Measurements from ENCODE around the gene CACNA2D3.

The CACNA2D3 gene

DNA sequence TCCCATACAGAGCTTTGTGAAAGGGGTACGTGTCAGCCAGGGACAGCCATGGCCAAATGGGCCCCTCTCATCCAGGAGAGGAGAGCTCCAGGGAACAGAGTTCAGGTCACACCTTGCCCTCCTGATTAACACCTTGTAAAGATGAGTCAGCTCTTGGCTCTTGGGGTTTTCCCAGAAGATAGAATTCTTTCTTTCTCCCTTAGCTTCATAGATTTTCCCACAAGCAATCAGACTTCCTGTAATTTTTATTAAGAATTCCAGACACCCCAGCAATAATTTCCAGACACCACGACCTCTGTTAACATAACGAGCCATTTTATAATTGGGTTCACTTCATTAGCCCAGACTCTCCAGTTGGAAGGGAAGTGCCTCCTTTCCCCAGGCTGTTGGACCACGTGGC is 719.1 kb downstream of the CACNA2D3 start:
- no peaks in the 10 kb centered on the region for H3K4me1 ChIP-seq (ENCODE audit: control insufficient read depth, insufficient read depth, low read length)
- no peak for DNase-seq (ENCODE audit: low read depth)
- H3K9me3 ChIP-seq (ENCODE audit: control insufficient read depth, low read length) = no peaks in the 10 kb centered on the region
- H3K27me3 ChIP-seq (replicated peaks; ENCODE audit: control insufficient read depth, insufficient read depth, low read length) = peaks cover 6% of the 10 kb centered on the region
- H3K4me3 ChIP-seq (ENCODE audit: low read length) = no peak overlapping the region
- H3K36me3 ChIP-seq (ENCODE audit: control insufficient read depth, insufficient read depth, low read length, severe bottlenecking) = no peaks in the 10 kb centered on the region
- no peak overlapping the region for H3K9ac ChIP-seq (ENCODE audit: low read length)

DNA sequence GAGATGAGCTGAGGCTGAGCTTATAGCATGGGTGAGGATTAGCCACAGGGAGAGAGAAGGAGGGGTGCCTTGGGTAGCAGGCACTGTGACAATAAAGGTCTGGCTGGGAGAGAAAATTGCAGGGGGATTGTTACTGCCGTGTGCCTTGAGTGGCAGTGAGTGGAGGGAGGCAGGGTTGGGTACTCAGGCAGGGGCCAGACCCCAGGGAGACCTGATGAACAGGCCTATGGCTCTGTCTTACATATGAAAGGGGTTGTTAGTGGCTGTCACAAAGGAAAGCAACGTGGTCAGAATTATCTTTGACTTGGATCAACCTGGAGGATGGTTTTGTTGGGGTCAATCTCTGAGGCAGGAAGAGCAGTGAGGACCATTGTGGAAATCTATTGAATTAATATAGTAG is 721.0 kb downstream of the CACNA2D3 start:
- no peaks in the 10 kb centered on the region for H3K9me3 ChIP-seq (ENCODE audit: control insufficient read depth, low read length)
- H3K27me3 ChIP-seq (replicated peaks; ENCODE audit: control insufficient read depth, insufficient read depth, low read length) = peaks cover 6% of the 10 kb centered on the region
- no peak for DNase-seq (ENCODE audit: low read depth)
- H3K4me1 ChIP-seq (ENCODE audit: control insufficient read depth, insufficient read depth, low read length) = no peaks in the 10 kb centered on the region
- no peak overlapping the region for H3K9ac ChIP-seq (ENCODE audit: low read length)
- no peak overlapping the region for H3K4me3 ChIP-seq (ENCODE audit: low read length)
- no peaks in the 10 kb centered on the region for H3K36me3 ChIP-seq (ENCODE audit: control insufficient read depth, insufficient read depth, low read length, severe bottlenecking)

DNA sequence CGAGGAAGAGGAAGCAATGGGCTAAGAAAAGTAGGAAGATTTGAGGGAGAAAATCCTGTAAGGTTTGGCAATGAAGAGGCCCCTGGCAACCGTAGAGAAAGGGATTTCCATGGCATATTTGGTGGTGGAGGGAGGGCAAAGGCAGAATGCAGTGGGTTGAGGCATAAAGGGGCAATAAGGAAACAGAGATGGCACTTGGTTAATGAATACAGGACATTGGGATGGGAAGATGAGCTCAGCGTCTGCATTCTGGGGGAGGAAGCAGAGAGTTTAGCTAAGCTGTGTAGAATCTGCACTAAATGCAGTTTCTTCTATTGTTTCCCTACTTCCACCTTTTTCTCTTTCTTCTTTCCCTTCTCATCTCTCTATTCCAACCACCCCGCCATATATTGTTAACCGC is 721.9 kb downstream of the CACNA2D3 start:
- Histone ChIP-seq H3K9me3 (ENCODE audit: control insufficient read depth, low read length) (no peaks in the 10 kb centered on the region), H3K4me1 (ENCODE audit: control insufficient read depth, insufficient read depth, low read length) (no peaks in the 10 kb centered on the region), H3K4me3 (ENCODE audit: low read length) (no peak overlapping the region), H3K36me3 (ENCODE audit: control insufficient read depth, insufficient read depth, low read length, severe bottlenecking) (no peaks in the 10 kb centered on the region), H3K9ac (ENCODE audit: low read length) (no peak overlapping the region), H3K27me3 (replicated peaks; ENCODE audit: control insufficient read depth, insufficient read depth, low read length) (peaks cover 6% of the 10 kb centered on the region)
- no peak for DNase-seq (ENCODE audit: low read depth)

DNA sequence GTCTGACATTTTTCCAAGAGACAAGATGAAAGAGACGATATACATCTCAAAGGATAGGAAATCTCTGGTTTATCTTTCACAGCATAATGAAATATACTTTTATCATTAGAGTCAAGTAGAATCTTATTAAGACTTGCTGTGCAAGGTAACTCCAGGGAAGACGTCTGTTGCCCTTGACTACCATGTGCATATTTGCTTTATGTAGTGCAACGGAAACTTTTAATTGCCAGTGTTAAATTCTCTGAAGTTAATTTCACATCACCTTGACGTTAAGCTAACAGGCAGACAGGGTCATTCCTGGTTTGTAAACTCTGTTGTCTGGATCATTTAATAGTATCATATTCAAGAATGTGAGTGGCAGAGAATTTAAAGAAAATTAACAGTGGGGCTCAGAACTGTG is 722.7 kb downstream of the CACNA2D3 start:
- H3K4me3 ChIP-seq (ENCODE audit: low read length) = no peak overlapping the region
- H3K9me3 ChIP-seq (ENCODE audit: control insufficient read depth, low read length) = no peaks in the 10 kb centered on the region
- no peak for DNase-seq (ENCODE audit: low read depth)
- peaks cover 6% of the 10 kb centered on the region for H3K27me3 ChIP-seq (replicated peaks; ENCODE audit: control insufficient read depth, insufficient read depth, low read length)
- H3K9ac ChIP-seq (ENCODE audit: low read length) = no peak overlapping the region
- no peaks in the 10 kb centered on the region for H3K4me1 ChIP-seq (ENCODE audit: control insufficient read depth, insufficient read depth, low read length)
- no peaks in the 10 kb centered on the region for H3K36me3 ChIP-seq (ENCODE audit: control insufficient read depth, insufficient read depth, low read length, severe bottlenecking)

DNA sequence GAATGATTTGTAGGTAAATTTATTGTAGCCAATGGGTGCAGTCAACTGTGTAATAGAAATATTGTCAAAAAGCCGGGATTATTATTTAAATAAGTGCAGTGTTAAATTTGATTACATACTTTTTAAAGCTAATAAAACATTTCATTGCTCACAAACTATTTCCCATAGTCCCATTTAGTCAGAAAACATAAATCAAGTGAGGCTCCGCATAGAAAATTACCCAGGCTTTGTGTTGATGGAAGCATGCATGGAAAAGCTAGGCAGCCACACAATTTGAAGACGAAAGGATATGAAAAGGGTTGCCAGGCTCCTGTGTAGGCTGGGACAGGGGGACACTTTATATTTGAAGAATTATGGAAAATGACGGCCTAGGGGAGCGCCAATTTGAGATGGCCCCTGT is 723.2 kb downstream of the CACNA2D3 start:
- H3K27me3 ChIP-seq (replicated peaks; ENCODE audit: control insufficient read depth, insufficient read depth, low read length) = peaks cover 6% of the 10 kb centered on the region
- H3K4me1 ChIP-seq (ENCODE audit: control insufficient read depth, insufficient read depth, low read length) = no peaks in the 10 kb centered on the region
- no peak overlapping the region for H3K4me3 ChIP-seq (ENCODE audit: low read length)
- DNase-seq (ENCODE audit: low read depth) = no peak
- no peaks in the 10 kb centered on the region for H3K36me3 ChIP-seq (ENCODE audit: control insufficient read depth, insufficient read depth, low read length, severe bottlenecking)
- H3K9ac ChIP-seq (ENCODE audit: low read length) = no peak overlapping the region
- no peaks in the 10 kb centered on the region for H3K9me3 ChIP-seq (ENCODE audit: control insufficient read depth, low read length)

DNA sequence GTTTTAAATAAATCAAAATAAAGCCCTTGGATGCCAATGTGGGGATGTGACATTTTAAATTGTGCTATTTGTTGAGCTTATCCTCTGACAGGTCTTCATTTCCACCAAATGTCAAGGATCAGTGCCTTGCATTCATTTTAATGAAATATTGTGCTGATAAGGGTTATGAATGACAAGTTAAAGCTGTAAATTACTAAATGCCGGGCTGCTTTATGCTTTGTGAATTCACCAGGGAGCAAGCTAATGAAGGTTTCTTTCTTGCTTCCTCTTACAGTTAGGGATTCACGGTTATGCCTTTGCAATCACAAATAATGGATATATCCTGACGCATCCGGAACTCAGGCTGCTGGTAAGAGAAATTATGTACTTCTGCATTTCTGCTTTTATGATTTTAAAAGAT is 723.8 kb downstream of the CACNA2D3 start:
- no peaks in the 10 kb centered on the region for H3K4me1 ChIP-seq (ENCODE audit: control insufficient read depth, insufficient read depth, low read length)

DNA sequence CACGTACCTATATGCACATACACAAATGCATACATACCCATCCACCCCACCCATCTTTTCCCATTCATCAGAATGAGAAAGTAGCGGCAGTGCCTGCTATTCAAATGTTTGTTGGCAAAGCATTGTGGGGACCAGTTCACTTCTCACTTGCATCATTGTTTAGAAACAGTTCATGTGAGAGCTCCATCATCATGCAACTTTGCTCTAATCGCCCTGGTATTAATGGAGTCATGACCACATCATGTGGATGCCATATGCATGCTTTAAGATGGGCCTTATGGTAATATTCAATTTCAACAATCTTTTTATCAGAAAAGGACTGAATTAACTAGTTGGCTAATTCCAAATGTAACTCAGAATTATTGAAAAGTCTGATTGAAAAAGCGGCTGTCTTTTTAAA is 725.0 kb downstream of the CACNA2D3 start:
- H3K9ac ChIP-seq (ENCODE audit: low read length) = no peak overlapping the region
- H3K27me3 ChIP-seq (replicated peaks; ENCODE audit: control insufficient read depth, insufficient read depth, low read length) = peaks cover 6% of the 10 kb centered on the region
- H3K4me1 ChIP-seq (ENCODE audit: control insufficient read depth, insufficient read depth, low read length) = no peaks in the 10 kb centered on the region
- H3K36me3 ChIP-seq (ENCODE audit: control insufficient read depth, insufficient read depth, low read length, severe bottlenecking) = no peaks in the 10 kb centered on the region
- no peak for DNase-seq (ENCODE audit: low read depth)
- H3K4me3 ChIP-seq (ENCODE audit: low read length) = no peak overlapping the region
- H3K9me3 ChIP-seq (ENCODE audit: control insufficient read depth, low read length) = no peaks in the 10 kb centered on the region

More for the DNA sequence above, 723.8 kb downstream of the CACNA2D3 start:
- Histone ChIP-seq H3K4me3 (ENCODE audit: low read length) (no peak overlapping the region), H3K9ac (ENCODE audit: low read length) (no peak overlapping the region), H3K9me3 (ENCODE audit: control insufficient read depth, low read length) (no peaks in the 10 kb centered on the region), H3K36me3 (ENCODE audit: control insufficient read depth, insufficient read depth, low read length, severe bottlenecking) (no peaks in the 10 kb centered on the region), H3K27me3 (replicated peaks; ENCODE audit: control insufficient read depth, insufficient read depth, low read length) (peaks cover 6% of the 10 kb centered on the region)
- DNase-seq (ENCODE audit: low read depth) = no peak

DNA sequence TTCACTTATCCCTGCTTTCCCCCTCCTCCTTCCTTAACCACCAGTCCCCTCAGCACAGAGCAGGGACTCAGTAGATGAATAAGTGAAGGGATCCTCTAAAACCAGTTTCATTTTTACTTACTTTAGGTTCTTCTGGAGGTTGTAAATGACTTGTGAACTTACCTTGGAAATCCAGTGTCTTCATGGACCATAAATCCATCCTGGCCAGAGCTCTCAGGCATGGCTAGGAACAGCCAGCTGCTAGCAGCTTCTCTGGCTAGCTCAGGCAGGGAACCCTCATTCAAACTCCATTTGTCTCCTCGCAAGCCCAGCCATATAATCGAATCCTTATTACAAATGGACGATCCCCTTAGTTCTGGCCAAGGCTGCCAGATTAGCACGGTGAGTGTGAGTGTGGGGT is 727.0 kb downstream of the CACNA2D3 start:
- Histone ChIP-seq H3K4me1 (ENCODE audit: control insufficient read depth, insufficient read depth, low read length) (no peaks in the 10 kb centered on the region), H3K4me3 (ENCODE audit: low read length) (no peak overlapping the region), H3K36me3 (ENCODE audit: control insufficient read depth, insufficient read depth, low read length, severe bottlenecking) (no peaks in the 10 kb centered on the region), H3K27me3 (replicated peaks; ENCODE audit: control insufficient read depth, insufficient read depth, low read length) (no peaks in the 10 kb centered on the region), H3K9me3 (ENCODE audit: control insufficient read depth, low read length) (no peaks in the 10 kb centered on the region), H3K9ac (ENCODE audit: low read length) (no peak overlapping the region)
- DNase-seq (ENCODE audit: low read depth) = no peak

DNA sequence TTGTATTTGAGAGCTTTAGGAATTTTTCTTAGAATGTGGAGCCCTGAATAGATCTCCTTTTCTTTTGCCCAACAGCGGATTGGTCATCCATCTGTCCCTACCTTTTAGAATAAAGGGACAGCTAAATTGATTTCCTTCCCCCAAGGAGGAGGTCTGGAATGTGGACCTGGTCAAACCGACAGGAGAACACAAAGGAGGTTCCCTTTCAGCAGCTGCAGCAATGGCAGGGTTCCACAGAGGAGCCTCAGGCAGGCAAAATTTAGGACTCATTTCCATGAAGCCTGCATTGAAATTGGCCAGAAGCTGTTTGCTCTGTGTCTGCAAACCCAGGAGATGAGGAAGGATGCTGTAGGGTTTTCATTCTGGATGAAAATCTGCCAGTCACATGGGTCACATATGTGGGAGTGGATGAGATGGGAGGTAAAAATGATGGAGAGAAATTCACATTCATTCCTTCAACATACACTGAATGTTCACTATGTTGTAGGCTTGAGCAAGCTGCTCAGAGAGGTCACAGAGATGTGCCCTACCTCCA is 728.2 kb downstream of the CACNA2D3 start:
- H3K9me3 ChIP-seq (ENCODE audit: control insufficient read depth, low read length) = no peaks in the 10 kb centered on the region
- no peak overlapping the region for H3K4me3 ChIP-seq (ENCODE audit: low read length)
- no peak overlapping the region for H3K9ac ChIP-seq (ENCODE audit: low read length)
- H3K27me3 ChIP-seq (replicated peaks; ENCODE audit: control insufficient read depth, insufficient read depth, low read length) = no peaks in the 10 kb centered on the region
- no peak for DNase-seq (ENCODE audit: low read depth)
- no peaks in the 10 kb centered on the region for H3K36me3 ChIP-seq (ENCODE audit: control insufficient read depth, insufficient read depth, low read length, severe bottlenecking)
- H3K4me1 ChIP-seq (ENCODE audit: control insufficient read depth, insufficient read depth, low read length) = no peaks in the 10 kb centered on the region

DNA sequence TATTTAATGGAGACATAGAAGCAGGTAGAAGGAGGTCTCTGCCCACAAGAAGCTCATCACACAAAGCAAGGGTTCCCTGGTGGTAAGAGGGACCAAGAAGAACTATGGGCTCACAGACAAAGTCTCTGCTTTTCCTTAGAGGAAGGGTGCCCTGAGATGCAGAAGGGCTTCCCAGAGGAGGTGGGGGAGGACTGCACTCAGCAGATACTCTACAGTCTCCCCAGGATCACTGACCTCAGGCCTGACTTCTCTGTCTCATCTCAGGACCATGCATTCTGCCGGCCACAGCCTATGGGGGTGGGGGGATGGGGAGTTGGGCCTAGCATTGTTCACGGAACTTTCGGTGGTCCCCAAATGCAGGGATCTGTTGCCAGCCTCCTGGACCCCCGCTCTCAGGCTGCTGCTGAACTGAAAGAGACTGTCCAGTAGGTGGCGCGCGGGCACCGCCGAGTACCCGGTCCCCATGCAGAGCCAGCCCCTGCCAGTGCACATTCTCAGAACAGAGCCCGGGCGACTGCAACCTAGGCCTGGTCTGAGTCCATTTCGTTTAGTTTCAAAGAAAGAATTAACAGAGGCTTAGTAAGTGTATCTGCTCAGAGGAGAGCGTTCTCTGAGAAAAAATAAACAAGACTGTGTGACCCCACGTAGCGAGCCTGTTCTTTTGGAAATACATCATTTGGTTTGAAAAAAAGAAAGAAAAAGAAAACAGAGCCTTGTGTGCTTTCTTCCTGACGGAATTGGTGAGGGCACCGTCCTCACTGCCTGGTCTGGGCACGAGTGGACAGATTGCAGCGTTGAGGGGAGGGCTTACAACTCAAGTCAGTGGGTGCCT is 731.4 kb downstream of the CACNA2D3 start:
- DNase-seq (ENCODE audit: low read depth) = peak; percentile 91
- peak overlapping the region; percentile 39 for H3K9ac ChIP-seq (ENCODE audit: low read length)
- H3K27me3 ChIP-seq (replicated peaks; ENCODE audit: control insufficient read depth, insufficient read depth, low read length) = no peaks in the 10 kb centered on the region
- H3K4me3 ChIP-seq (ENCODE audit: low read length) = no peak overlapping the region
- H3K36me3 ChIP-seq (ENCODE audit: control insufficient read depth, insufficient read depth, low read length, severe bottlenecking) = no peaks in the 10 kb centered on the region
- no peaks in the 10 kb centered on the region for H3K9me3 ChIP-seq (ENCODE audit: control insufficient read depth, low read length)
- H3K4me1 ChIP-seq (ENCODE audit: control insufficient read depth, insufficient read depth, low read length) = peaks cover 8% of the 10 kb centered on the region

DNA sequence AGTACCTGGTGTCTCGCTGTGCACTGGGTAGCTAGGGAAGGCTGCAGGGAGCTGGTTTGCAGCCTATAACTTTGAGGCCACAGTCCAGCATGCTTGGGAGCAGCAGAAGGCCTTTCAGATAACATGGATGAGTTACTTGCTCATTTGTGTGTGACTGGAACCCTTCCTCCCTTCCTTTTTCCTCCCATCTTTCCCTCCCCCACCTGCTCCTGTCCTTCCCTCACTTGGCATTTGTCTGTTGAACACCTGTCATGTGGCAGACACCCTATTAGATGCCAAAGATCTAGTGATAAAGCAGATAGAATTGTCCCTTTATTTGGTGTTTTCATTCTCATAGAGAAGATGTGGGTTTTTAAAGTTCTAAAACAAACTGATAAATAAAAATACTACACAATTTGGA is 733.9 kb downstream of the CACNA2D3 start:
- no peaks in the 10 kb centered on the region for H3K36me3 ChIP-seq (ENCODE audit: control insufficient read depth, insufficient read depth, low read length, severe bottlenecking)
- no peak for DNase-seq (ENCODE audit: low read depth)
- no peaks in the 10 kb centered on the region for H3K27me3 ChIP-seq (replicated peaks; ENCODE audit: control insufficient read depth, insufficient read depth, low read length)
- no peak overlapping the region for H3K4me3 ChIP-seq (ENCODE audit: low read length)
- H3K9me3 ChIP-seq (ENCODE audit: control insufficient read depth, low read length) = no peaks in the 10 kb centered on the region
- no peak overlapping the region for H3K9ac ChIP-seq (ENCODE audit: low read length)
- peaks cover 17% of the 10 kb centered on the region for H3K4me1 ChIP-seq (ENCODE audit: control insufficient read depth, insufficient read depth, low read length)

DNA sequence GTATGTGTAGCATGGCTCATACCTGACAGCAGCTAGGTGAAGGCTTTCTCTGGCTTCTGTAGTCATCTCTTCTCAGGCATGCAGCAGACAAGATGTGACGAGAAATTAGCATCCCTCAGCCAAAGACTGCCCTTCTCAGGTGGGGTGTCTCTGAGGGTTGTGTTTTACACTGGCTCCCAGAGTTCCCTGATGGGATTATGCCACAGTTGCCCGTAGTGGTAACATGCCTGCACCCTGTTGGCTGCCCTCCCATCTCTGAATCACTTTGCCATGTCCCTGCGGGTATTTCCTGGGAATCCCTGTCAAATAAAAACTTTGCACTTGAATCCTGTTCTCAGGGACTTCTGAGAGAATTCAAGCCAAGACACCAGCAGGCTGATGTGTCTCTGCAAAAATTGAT is 735.0 kb downstream of the CACNA2D3 start:
- no peak overlapping the region for H3K9ac ChIP-seq (ENCODE audit: low read length)
- H3K36me3 ChIP-seq (ENCODE audit: control insufficient read depth, insufficient read depth, low read length, severe bottlenecking) = no peaks in the 10 kb centered on the region
- no peaks in the 10 kb centered on the region for H3K27me3 ChIP-seq (replicated peaks; ENCODE audit: control insufficient read depth, insufficient read depth, low read length)
- no peak for DNase-seq (ENCODE audit: low read depth)
- H3K4me1 ChIP-seq (ENCODE audit: control insufficient read depth, insufficient read depth, low read length) = peaks cover 28% of the 10 kb centered on the region
- no peak overlapping the region for H3K4me3 ChIP-seq (ENCODE audit: low read length)
- no peaks in the 10 kb centered on the region for H3K9me3 ChIP-seq (ENCODE audit: control insufficient read depth, low read length)
